Pancreas (tissue), 10 donors: ENCODE data around the gene PLAGL1. TPM values are rescaled to one million over a fixed set of nuclear protein-coding genes. Genes with fewer than 3 reads are reported as not detected.

ENCODE experiments used
- ATAC-seq, 4 donors: fragments of 200-7000 bp; cut with Tn5 transposase; one replicate each; pipeline versions ENCODE4 v1.8.0 to v1.9.1; 2020; ENCODE audit warnings: mild to moderate bottlenecking in 4 of 4, moderate library complexity in 4 of 4
- DNase-seq, 6 donors: peaks; one replicate each; pipeline ENCODE4 v3.0.0-alpha.2; 2020
- FAIRE-seq: peaks from 2 replicates; lab custom pipeline; 2012; peaks lifted over from hg19 to GRCh38; lab: Jason Lieb, UNC
- H3K27ac ChIP-seq, 4 donors: fragments of 200-600 bp; sonication (generic); 1 replicate in 3 of 4; 2 replicates in 1 of 4; pipeline versions ENCODE4 v1.5.0 to v1.8.0; 2020
- H3K27me3 ChIP-seq, 4 donors: fragments of 200-600 bp; one replicate each; pipeline ENCODE4 v1.8.0; 2021
- H3K36me3 ChIP-seq, 3 donors: fragments of 200-600 bp; sonication (generic) in 1 of 3; one replicate each; pipeline versions ENCODE4 v1.5.0 to v1.8.0; 2020 to 2021
- H3K4me1 ChIP-seq, 3 donors: fragments of 200-600 bp; one replicate each; pipeline ENCODE4 v1.8.0; 2021
- H3K4me3 ChIP-seq, 4 donors: fragments of 200-600 bp; sonication (generic) in 2 of 4; one replicate each; pipeline versions ENCODE4 v1.5.0 to v1.8.0; 2020 to 2021
- H3K9me3 ChIP-seq, 4 donors: fragments of 200-600 bp; one replicate each; pipeline ENCODE4 v1.8.0; 2021
- WGBS, 2 donors: extraction: QIAGEN DNeasy Blood & Tissue Kit; methylation state at CpG; one replicate each; pipeline ENCODE4 v1.1.7; 2013; 5-methylcytosine and 5-hydroxymethylcytosine counted together
- intact Hi-C, 3 donors: fragments of 100-400 bp; cut with DNase I; formaldehyde crosslinking; loops; one replicate each; pipeline versions ENCODE4 v1.11.1 to v1.14.2; 2022
- polyA plus RNA-seq, 2 donors: library from polyadenylated mRNA; stranded (reverse); fragments of 200-250 nt; gene quantifications; one replicate each; pipeline ENCODE4 v1.2.3, GENCODE V29; 2013
- total RNA-seq, 6 donors: library from RNA; stranded (reverse); fragmentation: NEBNext Ultra II Directional in 4 of 6; extraction: Animal tissue kit (Norgen Biotek cat#: 25700) in 4 of 6; gene quantifications; one replicate each; pipeline versions ENCODE4 v1.2.1 to v1.2.4, GENCODE V29; 2021 to 2023
- TF ChIP-seq, protein P1 (sequence below), 4 donors: fragments of 200-600 bp; sonication (generic) in 3 of 4; IDR thresholded peaks; one replicate each; pipeline versions ENCODE4 v1.5.0 to v1.8.0; 2021; ENCODE audit warnings: antibody characterized with exemption in 4 of 4
- donor health status: healthy with polysubstance abuse.
- donor health status: DM: no; HTN: no; CAD: no; lungs with moderate emphysema.
- donor health status: DM: no; HTN: no; CAD: no.
- donor health status: control.
- donor health status: control.
- donor health status: Bipolar disorder and iron deficiency.
- donor health status: DM: yes; HTN: yes; CAD: no.
- donor health status: DM: no; HTN: no; CAD: no.
- donor health status: DM: no; HTN: no; CAD: no.
- donor health status: DM: yes; HTN: yes; CAD: no.

Gene PLAGL1
- total and polyA plus RNA-seq, 8 donors, result 12.5 to 31.6 (median 15.8) TPM

DNA sequence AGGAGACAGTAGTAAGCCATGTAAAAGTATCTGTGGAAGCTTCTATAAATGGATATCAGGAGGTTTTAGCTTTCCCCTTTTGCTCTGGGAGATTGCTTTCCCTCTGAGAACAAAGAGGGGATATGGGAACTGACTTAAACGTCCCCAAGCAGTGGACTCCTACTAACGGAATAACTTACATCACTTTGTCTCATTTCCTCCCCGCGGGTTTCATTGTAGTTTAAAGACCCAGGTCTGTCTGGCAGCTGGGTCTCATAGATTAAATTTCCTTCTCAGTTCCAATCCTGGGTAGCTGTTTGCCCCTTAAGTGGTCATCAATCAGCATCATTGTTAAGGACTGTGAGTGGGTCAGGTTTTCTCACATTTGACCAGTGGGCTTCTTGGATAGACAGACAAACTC lies 68.7 kb downstream of the PLAGL1 start:
- FAIRE-seq, result no peak
- no peaks in the 10 kb centered on the region for H3K36me3 ChIP-seq
- DNase-seq, result no peak
- WGBS, 2 donors, result 31 to 52% methylated on average over 4 of the region's 4 CpGs
- H3K4me3 ChIP-seq, result no peak overlapping the region
- H3K9me3 ChIP-seq, result no peaks in the 10 kb centered on the region
- TF ChIP-seq, protein P1, sequence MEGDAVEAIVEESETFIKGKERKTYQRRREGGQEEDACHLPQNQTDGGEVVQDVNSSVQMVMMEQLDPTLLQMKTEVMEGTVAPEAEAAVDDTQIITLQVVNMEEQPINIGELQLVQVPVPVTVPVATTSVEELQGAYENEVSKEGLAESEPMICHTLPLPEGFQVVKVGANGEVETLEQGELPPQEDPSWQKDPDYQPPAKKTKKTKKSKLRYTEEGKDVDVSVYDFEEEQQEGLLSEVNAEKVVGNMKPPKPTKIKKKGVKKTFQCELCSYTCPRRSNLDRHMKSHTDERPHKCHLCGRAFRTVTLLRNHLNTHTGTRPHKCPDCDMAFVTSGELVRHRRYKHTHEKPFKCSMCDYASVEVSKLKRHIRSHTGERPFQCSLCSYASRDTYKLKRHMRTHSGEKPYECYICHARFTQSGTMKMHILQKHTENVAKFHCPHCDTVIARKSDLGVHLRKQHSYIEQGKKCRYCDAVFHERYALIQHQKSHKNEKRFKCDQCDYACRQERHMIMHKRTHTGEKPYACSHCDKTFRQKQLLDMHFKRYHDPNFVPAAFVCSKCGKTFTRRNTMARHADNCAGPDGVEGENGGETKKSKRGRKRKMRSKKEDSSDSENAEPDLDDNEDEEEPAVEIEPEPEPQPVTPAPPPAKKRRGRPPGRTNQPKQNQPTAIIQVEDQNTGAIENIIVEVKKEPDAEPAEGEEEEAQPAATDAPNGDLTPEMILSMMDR (IDR thresholded peaks at IDR 0.05), result no peak
- no peak for ATAC-seq
- H3K27ac ChIP-seq, result no peak overlapping the region
- intact Hi-C loops, result no loop called here
- H3K27me3 ChIP-seq, result no peaks in the 10 kb centered on the region
- peaks cover 0 to 4% (median 0%) of the 10 kb centered on the region in 3 donors for H3K4me1 ChIP-seq

DNA sequence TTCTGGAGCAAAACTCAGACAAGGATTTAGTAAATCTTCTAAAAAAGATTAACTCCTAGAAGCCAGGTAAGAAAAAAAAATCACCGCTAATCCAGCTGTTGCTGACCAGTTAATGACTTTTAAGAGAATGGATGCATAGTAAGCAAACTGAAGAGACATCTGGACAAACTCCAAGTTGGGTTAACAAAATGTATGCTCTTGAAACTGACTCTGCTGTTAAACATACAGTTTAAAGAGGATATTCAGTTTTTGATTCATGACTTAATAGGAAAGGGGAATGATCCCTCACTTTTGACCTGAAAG lies 70.4 kb downstream of the PLAGL1 start:
- no peak overlapping the region for H3K4me3 ChIP-seq
- no peak for ATAC-seq
- intact Hi-C loops, result no loop called here
- TF ChIP-seq, protein P1 (IDR thresholded peaks at IDR 0.05), result no peak
- no peak overlapping the region for H3K27ac ChIP-seq
- FAIRE-seq, result no peak
- peaks cover 0 to 4% (median 0%) of the 10 kb centered on the region in 3 donors for H3K4me1 ChIP-seq
- no peaks in the 10 kb centered on the region for H3K27me3 ChIP-seq
- H3K9me3 ChIP-seq, result no peaks in the 10 kb centered on the region
- 95% methylated on average over 1 of the region's 1 CpG for WGBS, 2 donors
- DNase-seq, result no peak
- no peaks in the 10 kb centered on the region for H3K36me3 ChIP-seq

DNA sequence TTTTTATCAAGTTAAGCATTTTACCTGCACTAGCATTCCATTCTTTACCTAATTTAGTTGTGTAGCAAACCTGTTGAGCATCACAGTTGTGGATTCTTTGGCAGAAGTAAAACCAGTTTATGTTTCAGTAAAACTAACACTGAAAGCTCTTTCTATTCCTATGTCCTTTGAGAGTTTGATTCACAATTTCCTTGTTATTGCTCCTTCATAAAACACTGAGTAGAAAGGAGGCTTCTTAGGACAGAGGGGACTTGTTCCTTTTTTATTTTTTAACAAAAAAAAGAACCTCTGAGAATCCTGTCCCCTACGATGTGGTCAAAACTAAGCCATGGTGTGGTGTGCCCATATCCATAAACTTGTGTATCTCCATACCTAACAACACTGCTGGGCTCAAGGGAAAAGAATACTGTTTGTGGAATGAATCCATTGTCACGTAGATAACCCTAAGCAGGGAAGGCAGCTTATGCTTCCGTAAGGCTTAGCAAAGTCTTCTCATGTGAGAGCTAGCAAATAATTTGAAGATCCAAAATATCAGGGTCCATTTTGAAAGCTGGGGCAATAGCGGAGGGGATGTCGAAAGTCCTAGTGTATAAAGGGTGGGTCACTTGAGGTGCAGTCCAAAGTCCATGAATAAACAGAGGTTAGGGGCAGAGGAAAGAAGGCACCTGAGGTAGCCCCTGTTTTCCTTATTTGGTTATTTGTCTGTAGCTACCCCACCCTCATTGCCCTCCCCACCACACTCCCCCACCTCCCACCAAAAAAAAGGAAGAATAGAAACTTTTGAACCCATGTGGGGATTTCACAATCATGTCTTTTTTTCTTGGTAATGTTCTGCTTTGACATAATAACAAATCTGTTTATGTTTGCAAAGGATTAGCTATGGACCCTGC lies 71.0 kb downstream of the PLAGL1 start:
- TF ChIP-seq, protein P1 (IDR thresholded peaks at IDR 0.05), result no peak
- H3K36me3 ChIP-seq, result no peaks in the 10 kb centered on the region
- H3K27me3 ChIP-seq, result no peaks in the 10 kb centered on the region
- no peak overlapping the region for H3K27ac ChIP-seq
- H3K4me1 ChIP-seq, result peaks cover 0 to 4% (median 0%) of the 10 kb centered on the region in 3 donors
- WGBS, 2 donors, result 68 to 71% methylated on average over 5 of the region's 5 CpGs
- ATAC-seq (no peak), DNase-seq (no peak), FAIRE-seq (no peak)
- intact Hi-C loops, result no loop called here
- no peaks in the 10 kb centered on the region for H3K9me3 ChIP-seq
- H3K4me3 ChIP-seq, result no peak overlapping the region

DNA sequence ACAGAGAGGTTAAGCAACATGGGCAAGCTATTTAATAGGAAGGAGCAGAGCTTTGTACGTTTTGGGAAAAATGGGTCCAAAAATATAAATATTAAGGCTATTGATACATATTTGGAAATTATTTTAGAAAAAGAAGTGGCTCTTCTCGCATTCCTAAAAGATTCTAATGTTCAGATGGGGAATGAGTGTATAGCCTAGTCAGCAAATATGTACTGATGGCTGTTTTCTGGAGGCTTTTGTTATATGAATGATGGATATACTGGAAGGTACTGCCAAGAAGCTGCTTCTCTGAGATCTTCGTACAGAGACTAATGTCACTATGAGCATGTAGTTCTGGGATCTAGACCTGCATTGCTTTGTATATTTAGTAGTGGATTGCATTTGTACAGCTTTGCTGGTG lies 71.7 kb downstream of the PLAGL1 start:
- WGBS, 2 donors, result 80 to 83% methylated on average over 3 of the region's 3 CpGs
- intact Hi-C loops, result no loop called here
- FAIRE-seq, result no peak
- no peak for DNase-seq
- TF ChIP-seq, protein P1 (IDR thresholded peaks at IDR 0.05), result no peak
- Histone ChIP-seq H3K4me1 (peaks cover 0 to 4% (median 0%) of the 10 kb centered on the region in 3 donors), H3K4me3 (no peak overlapping the region), H3K36me3 (no peaks in the 10 kb centered on the region), H3K27me3 (no peaks in the 10 kb centered on the region), H3K9me3 (no peaks in the 10 kb centered on the region), H3K27ac (no peak overlapping the region)
- no peak for ATAC-seq

DNA sequence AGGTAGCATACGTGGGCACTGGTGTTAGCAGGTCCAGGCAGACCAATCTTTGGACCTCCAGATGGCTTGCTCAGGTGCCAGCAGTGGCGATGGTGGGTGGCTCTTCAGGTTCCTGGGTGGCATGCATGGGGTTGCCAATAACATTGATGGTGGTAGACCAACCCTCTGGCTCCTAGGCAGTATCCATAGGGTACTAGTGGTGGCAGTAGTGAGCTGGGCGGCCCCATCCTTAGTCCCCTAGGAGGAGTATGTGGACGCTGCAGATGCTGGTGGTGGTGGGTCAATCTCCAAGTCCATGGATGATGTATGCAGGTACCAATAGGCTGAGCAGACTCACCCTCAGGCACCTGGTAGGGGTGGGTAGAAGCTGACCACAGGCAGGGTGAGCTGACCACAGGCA lies 73.2 kb downstream of the PLAGL1 start:
- H3K9me3 ChIP-seq, result no peaks in the 10 kb centered on the region
- H3K27me3 ChIP-seq, result no peaks in the 10 kb centered on the region
- 77 to 84% methylated on average over 4 of the region's 4 CpGs for WGBS, 2 donors
- H3K27ac ChIP-seq, result no peak overlapping the region
- intact Hi-C loops, result no loop called here
- ATAC-seq (no peak), FAIRE-seq (no peak), DNase-seq (no peak)
- TF ChIP-seq, protein P1 (IDR thresholded peaks at IDR 0.05), result no peak
- no peaks in the 10 kb centered on the region for H3K36me3 ChIP-seq
- no peaks in the 10 kb centered on the region for H3K4me1 ChIP-seq
- H3K4me3 ChIP-seq, result no peak overlapping the region
